ENCODE measurements around the gene UBE2H.
"Not testable (repeated sequence)": the region's sequence is repeated elsewhere in the genome, so short reads cannot be mapped to it uniquely, and the experiment has no call there.

UBE2H gene

DNA sequence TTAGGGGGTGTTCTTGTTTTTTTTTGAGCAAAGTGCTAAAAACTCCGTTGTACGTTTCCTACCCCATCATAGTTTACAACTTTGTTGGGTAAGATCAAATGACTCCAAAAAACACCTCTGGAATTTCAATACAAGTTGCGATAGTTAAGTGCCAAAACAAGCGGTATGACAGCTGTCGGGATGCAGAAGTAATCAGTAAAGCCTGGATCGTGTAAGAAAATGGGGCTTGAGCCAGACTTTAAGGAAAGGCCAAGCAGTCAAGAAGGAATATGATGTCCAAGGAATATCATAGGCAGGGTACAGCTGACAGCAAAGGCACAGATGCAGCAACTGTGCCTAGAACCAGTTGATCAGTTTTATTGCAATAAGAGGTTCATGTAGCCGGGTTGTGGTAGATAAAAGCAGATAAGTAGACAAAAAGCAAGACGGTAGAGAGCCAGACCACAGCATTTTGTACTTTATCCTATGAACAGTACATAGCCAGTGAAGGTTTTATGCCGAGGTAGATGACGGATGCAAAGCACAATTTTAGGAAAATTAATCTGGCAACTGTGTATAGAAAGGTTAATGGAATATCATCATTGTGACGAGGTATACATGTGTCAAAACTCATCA is 45.5 kb downstream of the UBE2H start:
- DNase-seq, result no peak

- DNase-seq, result no peak
Measured at GRCh38 chr7:129906700-129907099, 46.1 kb downstream of the UBE2H start.

- DNase-seq, result no peak
Measured at GRCh38 chr7:129903935-129904334, 48.8 kb downstream of the UBE2H start.

GRCh38 chr7:129902788-129903422 is 49.9 kb downstream of the UBE2H start:
- DNase-seq, result no peak

- no peak for DNase-seq
Measured at GRCh38 chr7:129898502-129899160, 54.1 kb downstream of the UBE2H start.

- DNase-seq, result no peak
Measured at GRCh38 chr7:129898007-129898406, 54.8 kb downstream of the UBE2H start.

GRCh38 chr7:129896568-129897382 is 56.0 kb downstream of the UBE2H start:
- no peak for DNase-seq

GRCh38 chr7:129894184-129894583 is 58.6 kb downstream of the UBE2H start:
- DNase-seq, result not testable (repeated sequence)

GRCh38 chr7:129890090-129890489 is 62.7 kb downstream of the UBE2H start:
- DNase-seq, result no peak

DNA sequence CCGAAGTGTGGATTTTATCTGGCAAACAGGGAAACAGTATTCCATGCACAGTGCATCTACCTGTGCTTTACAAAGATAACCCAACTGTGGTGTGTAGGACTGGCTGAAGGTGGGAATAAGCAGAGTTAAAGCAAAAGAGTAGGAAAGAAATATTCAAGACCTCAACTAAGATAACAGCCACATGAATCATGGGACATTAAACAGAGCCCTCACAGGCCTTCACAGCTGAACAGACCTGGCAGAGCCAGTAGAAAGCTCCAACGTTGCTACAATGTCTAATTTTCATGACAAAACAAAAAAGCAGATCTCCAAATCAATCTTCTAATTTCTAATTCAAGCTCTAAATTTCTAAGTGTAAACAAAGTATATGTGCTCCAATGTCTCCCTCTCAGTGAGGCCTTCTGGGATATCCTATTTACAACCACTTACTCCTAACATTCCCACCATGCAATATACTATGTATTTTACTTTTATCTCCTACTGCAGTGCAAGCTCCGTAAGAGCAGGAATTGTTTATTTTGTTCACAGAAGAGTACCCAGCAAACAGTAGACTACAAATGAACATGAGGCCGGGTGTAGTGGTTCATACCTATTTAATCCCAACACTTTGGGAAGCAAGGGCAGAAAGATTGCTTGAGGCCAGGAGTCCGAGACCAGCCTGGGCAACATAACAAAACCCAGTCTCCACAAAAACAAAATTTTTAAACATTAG is 63.5 kb downstream of the UBE2H start:
- DNase-seq, result no peak

DNA sequence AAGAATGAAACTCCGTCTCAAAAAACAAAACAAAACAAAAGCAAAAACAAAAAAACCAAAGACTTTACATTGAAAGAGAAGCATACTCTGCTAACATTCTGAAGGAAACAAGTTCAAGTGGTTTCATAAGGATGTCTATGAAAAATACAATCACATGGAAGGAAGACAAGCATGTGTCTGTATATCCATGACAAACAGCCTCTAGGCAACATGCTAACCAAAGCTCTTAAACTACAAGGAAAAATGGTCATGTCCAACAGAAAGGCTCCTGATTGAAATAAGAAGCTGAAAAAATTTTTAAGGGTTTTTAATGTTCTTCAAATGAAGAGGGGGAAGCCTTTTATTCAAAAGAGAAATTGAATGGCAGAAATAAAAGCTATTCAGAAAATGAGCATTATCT is 64.9 kb downstream of the UBE2H start:
- DNase-seq, result no peak

- DNase-seq, result no peak
Measured at GRCh38 chr7:129886818-129887186, 66.0 kb downstream of the UBE2H start.

DNA sequence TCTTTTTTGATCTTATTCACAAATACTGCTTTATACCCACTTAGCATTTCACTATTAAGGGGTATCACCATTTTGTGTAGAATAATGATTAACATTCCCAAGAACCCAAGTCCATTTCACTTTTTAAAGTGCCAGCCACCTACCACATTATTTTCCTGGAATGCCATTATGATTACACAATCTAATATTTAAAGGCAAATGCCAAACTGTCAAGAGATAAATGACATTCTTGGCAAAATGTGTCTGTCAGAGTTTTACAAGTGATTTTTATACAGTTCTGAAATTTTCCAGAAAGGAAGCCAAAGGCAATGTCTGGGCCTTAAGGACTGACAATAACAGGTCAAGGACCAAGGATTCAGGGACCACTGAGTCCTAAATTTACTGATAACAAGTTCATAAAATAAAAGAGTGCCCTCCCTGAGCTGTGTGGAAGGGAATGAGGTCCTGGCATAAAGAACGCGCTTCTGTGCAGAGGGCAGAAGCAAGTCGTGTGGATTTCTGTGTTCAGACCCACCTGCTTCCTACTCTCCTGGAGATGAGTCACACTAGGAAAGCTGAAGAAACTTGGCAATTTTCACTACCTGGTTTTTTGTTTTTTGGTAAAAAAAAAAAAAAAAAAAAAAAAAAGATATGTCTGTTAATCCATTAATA is 66.5 kb downstream of the UBE2H start:
- DNase-seq, result no peak

GRCh38 chr7:129884495-129884894 is 68.3 kb downstream of the UBE2H start:
- DNase-seq, result no peak

DNA sequence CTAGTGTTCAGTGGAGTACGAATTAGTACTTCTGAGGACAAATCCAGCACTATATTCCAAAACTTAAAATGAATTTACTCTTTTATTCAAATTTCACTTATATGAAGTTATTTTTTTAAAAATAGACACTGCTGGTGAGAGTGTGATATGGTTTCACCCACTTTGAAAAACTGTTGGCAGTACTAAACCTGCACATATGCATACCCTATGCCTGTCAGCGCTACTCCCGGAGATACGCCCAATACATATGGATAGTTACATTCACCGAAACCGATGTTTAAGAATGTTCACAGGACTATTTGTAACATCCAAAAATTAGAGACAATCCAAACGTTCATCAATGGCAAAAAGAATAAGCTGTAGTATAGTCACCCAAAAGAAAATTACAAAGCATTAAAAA is 69.6 kb downstream of the UBE2H start:
- DNase-seq, result no peak

DNA sequence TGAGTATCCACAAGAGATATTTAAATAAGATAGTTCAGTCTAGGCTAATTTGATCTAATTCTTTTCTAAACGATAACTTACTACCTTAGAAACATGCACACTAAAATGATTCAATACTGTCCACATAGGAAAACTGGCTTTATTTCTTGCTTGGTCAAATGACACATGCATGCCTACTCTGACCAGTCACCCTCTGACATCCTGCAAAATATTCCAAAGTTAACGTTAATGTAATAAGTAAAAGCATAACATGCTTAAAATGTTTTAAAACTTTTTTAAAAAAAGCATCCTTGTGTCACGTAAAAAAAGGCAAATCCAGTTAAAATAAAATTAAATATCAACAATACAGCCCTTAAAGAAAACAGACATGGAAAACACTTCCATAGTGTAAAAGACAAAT is 70.2 kb downstream of the UBE2H start:
- no peak for DNase-seq

DNA sequence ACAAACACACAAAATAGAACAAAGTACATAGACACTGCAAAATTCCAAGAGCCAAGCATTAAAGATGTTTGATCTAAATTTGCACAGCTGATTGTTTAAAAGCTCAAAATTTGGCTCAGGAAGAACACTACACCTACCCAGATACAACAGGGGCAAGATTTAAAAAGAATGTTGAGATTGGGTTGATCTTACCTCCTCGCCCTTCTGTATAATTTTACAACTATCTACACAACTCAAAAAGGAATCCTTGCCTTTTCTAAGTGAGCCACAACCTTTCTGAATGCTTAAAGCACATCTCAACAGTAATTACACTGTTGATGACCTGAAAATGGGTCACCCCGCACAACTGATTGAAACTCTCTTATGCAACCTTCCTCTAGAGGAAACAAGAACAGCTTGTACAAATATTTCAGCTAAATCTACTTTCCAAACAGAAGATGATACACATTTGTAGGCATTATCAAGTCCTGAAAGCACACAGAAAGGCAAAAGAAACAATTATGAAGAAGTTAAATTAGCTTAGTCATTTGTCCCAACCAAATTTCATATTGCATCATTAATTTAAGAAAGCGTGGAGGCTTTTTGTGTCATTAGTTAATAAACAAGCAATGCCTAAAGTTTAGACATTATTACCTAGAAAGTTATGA is 75.5 kb downstream of the UBE2H start:
- DNase-seq, result no peak

- no peak for DNase-seq
Measured at GRCh38 chr7:129875745-129876411, 76.9 kb downstream of the UBE2H start.

- no peak for DNase-seq
Measured at GRCh38 chr7:129875160-129875559, 77.6 kb downstream of the UBE2H start.

- DNase-seq, result no peak
Measured at GRCh38 chr7:129874722-129875121, 78.0 kb downstream of the UBE2H start.

- DNase-seq, result no peak
Measured at GRCh38 chr7:129872054-129872453, 80.7 kb downstream of the UBE2H start.
